KMS-11 (cell line): ENCODE data around the gene ADGRB2.

ENCODE experiments used
- H2AFZ ChIP-seq: fragments of 200-600 bp; sonication (generic); 2 replicates; pipeline ENCODE4 v1.6.1; 2016; ENCODE audit warnings: antibody characterized with exemption, mixed run types, low read depth
- H3K27ac ChIP-seq: fragments of 200-600 bp; sonication (generic); 2 replicates; pipeline ENCODE4 v1.6.1; 2016; ENCODE audit warnings: mild to moderate bottlenecking, mixed run types
- H3K27me3 ChIP-seq: fragments of 200-600 bp; sonication (generic); 2 replicates; pipeline ENCODE4 v1.6.1; 2017; ENCODE audit warnings: mild to moderate bottlenecking, low read depth, mixed run types, moderate library complexity; ENCODE audit not compliant: insufficient read depth
- H3K36me3 ChIP-seq: fragments of 200-600 bp; sonication (generic); 2 replicates; pipeline ENCODE4 v1.6.1; 2017; ENCODE audit warnings: mild to moderate bottlenecking, mixed run types; ENCODE audit not compliant: insufficient read depth
- H3K4me1 ChIP-seq: fragments of 200-600 bp; sonication (generic); 2 replicates; pipeline ENCODE4 v1.6.1; 2016; ENCODE audit warnings: mild to moderate bottlenecking, low read depth, mixed run types; ENCODE audit not compliant: poor library complexity, severe bottlenecking
- H3K4me2 ChIP-seq: fragments of 200-600 bp; sonication (generic); 2 replicates; pipeline ENCODE4 v1.7.0; 2016; ENCODE audit warnings: mild to moderate bottlenecking, mixed run types
- H3K4me3 ChIP-seq: fragments of 200-600 bp; sonication (generic); IDR thresholded peaks from 2 replicates; pipeline ENCODE4 v1.6.1; 2017; ENCODE audit warnings: low read depth, low read length, mixed read lengths; ENCODE audit not compliant: insufficient read depth
- H3K79me2 ChIP-seq: fragments of 200-600 bp; sonication (generic); 2 replicates; pipeline ENCODE4 v1.6.1; 2016; ENCODE audit warnings: low read depth, mixed run types; ENCODE audit not compliant: insufficient read depth
- H3K9ac ChIP-seq: fragments of 200-600 bp; sonication (generic); 2 replicates; pipeline ENCODE4 v1.6.1; 2016; ENCODE audit warnings: mild to moderate bottlenecking, mixed run types
- H4K20me1 ChIP-seq: fragments of 200-600 bp; sonication (generic); 2 replicates; pipeline ENCODE4 v1.6.1; 2016; ENCODE audit warnings: mild to moderate bottlenecking, mixed run types; ENCODE audit not compliant: insufficient read depth
- CTCF ChIP-seq: fragments of 200-600 bp; sonication (generic); conservative IDR thresholded peaks from 2 replicates; pipeline ENCODE4 v1.6.1; 2017; ENCODE audit warnings: low read depth, mild to moderate bottlenecking, antibody characterized with exemption, low read length, moderate library complexity, mixed read lengths

The ADGRB2 gene

GRCh38 chr1:31793586-31794285 lies 29.6 kb upstream of the ADGRB2 start:
- Histone ChIP-seq H3K27ac (no peak overlapping the region), H3K4me2 (no peak overlapping the region), H4K20me1 (no peaks in the 10 kb centered on the region), H3K79me2 (no peaks in the 10 kb centered on the region), H3K4me1 (peaks cover 5% of the 10 kb centered on the region), H3K4me3 (no peak overlapping the region), H3K36me3 (no peaks in the 10 kb centered on the region), H2AFZ (no peak overlapping the region), H3K27me3 (peaks cover 18% of the 10 kb centered on the region), H3K9ac (no peak overlapping the region)
- no peak for TF ChIP-seq CTCF

GRCh38 chr1:31793086-31793485 lies 28.9 kb upstream of the ADGRB2 start:
- peaks cover 13% of the 10 kb centered on the region for H3K27me3 ChIP-seq
- no peak overlapping the region for H3K4me2 ChIP-seq
- no peak for TF ChIP-seq CTCF
- no peak overlapping the region for H3K27ac ChIP-seq
- no peaks in the 10 kb centered on the region for H4K20me1 ChIP-seq
- H3K36me3 ChIP-seq: no peaks in the 10 kb centered on the region
- H3K4me3 ChIP-seq: no peak overlapping the region
- H2AFZ ChIP-seq: no peak overlapping the region
- no peak overlapping the region for H3K9ac ChIP-seq
- peaks cover 5% of the 10 kb centered on the region for H3K4me1 ChIP-seq
- H3K79me2 ChIP-seq: no peaks in the 10 kb centered on the region

DNA sequence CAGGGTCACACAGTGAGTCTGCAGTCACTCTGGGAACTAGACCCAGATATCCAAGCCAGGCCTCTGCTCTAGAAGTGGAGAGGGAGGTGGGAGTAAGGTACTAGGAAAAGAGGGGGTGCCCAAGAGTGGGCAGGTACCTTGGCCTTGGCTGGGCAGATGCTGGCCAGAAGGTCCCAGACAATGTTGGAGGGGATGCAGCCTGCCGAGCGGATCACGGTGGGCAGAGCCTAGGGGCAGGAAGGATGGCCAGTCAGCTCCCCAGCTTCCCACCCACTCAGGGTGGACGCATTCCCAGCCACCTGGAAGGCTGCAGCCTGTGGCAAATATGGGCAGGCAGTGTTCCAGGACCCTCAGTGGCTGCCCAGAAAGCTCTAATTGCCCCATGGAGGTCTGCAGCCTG lies 28.4 kb upstream of the ADGRB2 start:
- H3K9ac ChIP-seq: no peak overlapping the region
- H3K4me2 ChIP-seq: no peak overlapping the region
- no peaks in the 10 kb centered on the region for H4K20me1 ChIP-seq
- H2AFZ ChIP-seq: no peak overlapping the region
- no peak overlapping the region for H3K27ac ChIP-seq
- H3K4me1 ChIP-seq: peaks cover 9% of the 10 kb centered on the region
- H3K79me2 ChIP-seq: no peaks in the 10 kb centered on the region
- no peak for TF ChIP-seq CTCF
- no peaks in the 10 kb centered on the region for H3K36me3 ChIP-seq
- H3K4me3 ChIP-seq: no peak overlapping the region
- H3K27me3 ChIP-seq: peaks cover 11% of the 10 kb centered on the region

DNA sequence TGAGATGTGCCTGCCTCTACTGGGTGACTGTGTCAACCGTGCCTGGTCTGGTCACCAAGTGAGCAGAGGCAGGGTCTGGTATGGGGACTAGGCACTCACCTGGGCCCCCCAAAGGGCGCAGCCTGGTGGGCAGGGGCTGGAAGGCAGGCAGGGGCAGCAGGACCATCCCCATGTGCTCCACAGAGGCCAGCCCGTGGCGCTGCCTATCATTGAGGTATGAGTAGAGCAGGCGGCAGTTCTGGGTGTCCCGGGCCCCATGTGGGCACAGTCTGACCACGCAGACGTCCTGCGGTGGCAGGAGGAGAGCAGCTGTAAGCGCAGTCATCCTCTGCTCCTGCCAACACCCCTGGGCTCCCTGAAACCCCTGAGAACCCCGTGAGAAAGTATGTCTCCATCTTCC lies 28.0 kb upstream of the ADGRB2 start:
- peaks cover 9% of the 10 kb centered on the region for H3K4me1 ChIP-seq
- no peak overlapping the region for H3K27ac ChIP-seq
- H2AFZ ChIP-seq: no peak overlapping the region

More for the DNA sequence above, 28.0 kb upstream of the ADGRB2 start:
- peaks cover 8% of the 10 kb centered on the region for H3K27me3 ChIP-seq
- TF ChIP-seq CTCF: no peak
- H3K36me3 ChIP-seq: no peaks in the 10 kb centered on the region
- H4K20me1 ChIP-seq: no peaks in the 10 kb centered on the region
- no peak overlapping the region for H3K4me2 ChIP-seq
- no peak overlapping the region for H3K9ac ChIP-seq
- H3K79me2 ChIP-seq: no peaks in the 10 kb centered on the region
- no peak overlapping the region for H3K4me3 ChIP-seq
